WTC11 (cell line): Measurements from ENCODE around the gene TNS3.

Source experiments
- AR ChIP-seq: fragments of 250-450 bp; sonication (Bioruptor Pico); IDR thresholded peaks from 2 replicates; pipeline ENCODE4 v1.9.0; 2021; ENCODE audit warnings: mild to moderate bottlenecking
- GRHL2 ChIP-seq: fragments of 250-450 bp; sonication (Bioruptor Pico); IDR thresholded peaks from 2 replicates; pipeline ENCODE4 v1.8.0; 2022; ENCODE audit warnings: mild to moderate bottlenecking, moderate library complexity; ENCODE audit not compliant: insufficient replicate concordance, severe bottlenecking
- TF ChIP-seq, protein P1 (sequence below): fragments of 200-600 bp; IDR thresholded peaks from 2 replicates; pipeline ENCODE4 v1.8.0; 2022; ENCODE audit warnings: antibody characterized with exemption
- TF ChIP-seq, protein P2 (sequence below): sonication (generic); formaldehyde crosslinking; IDR thresholded peaks from 2 replicates; pipeline ENCODE4 v1.8.1; 2023; ENCODE audit warnings: mild to moderate bottlenecking, missing genetic modification reagents, moderate library complexity
- TF ChIP-seq, protein P3 (sequence below): sonication (generic); formaldehyde crosslinking; IDR thresholded peaks from 2 replicates; pipeline ENCODE4 v1.8.1; 2023; ENCODE audit warnings: mild to moderate bottlenecking, missing genetic modification reagents

DNA sequence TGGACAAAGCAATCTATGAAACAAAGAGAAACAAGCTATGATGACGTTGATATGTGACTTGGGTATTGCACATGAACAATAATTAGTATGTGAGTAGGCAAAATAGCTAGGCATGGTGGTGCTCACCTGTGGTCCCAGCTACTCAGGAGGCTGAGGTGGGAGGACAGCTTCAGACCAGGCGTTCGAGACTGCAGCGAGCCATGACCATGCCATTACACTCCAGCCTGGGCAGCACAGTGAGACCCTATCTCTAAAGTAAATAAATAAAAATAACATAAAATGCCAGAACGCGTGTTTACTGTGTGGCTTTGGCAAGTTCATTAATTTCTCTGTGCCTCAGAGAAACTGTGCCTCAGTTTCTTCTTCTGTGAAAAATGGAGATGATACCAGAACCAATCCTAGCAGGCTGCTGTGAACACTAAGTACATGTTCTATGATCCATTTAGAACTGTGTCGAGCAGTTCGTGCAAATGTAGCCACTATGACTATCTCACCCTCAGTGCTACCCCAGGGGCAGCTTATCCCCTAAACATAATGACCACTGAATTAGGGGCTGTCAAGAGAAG is 9.3 kb upstream of the TNS3 start:
- TF ChIP-seq GRHL2 (no peak), AR (no peak)
- TF ChIP-seq, protein P1, sequence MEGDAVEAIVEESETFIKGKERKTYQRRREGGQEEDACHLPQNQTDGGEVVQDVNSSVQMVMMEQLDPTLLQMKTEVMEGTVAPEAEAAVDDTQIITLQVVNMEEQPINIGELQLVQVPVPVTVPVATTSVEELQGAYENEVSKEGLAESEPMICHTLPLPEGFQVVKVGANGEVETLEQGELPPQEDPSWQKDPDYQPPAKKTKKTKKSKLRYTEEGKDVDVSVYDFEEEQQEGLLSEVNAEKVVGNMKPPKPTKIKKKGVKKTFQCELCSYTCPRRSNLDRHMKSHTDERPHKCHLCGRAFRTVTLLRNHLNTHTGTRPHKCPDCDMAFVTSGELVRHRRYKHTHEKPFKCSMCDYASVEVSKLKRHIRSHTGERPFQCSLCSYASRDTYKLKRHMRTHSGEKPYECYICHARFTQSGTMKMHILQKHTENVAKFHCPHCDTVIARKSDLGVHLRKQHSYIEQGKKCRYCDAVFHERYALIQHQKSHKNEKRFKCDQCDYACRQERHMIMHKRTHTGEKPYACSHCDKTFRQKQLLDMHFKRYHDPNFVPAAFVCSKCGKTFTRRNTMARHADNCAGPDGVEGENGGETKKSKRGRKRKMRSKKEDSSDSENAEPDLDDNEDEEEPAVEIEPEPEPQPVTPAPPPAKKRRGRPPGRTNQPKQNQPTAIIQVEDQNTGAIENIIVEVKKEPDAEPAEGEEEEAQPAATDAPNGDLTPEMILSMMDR: no peak
- TF ChIP-seq, protein P2, sequence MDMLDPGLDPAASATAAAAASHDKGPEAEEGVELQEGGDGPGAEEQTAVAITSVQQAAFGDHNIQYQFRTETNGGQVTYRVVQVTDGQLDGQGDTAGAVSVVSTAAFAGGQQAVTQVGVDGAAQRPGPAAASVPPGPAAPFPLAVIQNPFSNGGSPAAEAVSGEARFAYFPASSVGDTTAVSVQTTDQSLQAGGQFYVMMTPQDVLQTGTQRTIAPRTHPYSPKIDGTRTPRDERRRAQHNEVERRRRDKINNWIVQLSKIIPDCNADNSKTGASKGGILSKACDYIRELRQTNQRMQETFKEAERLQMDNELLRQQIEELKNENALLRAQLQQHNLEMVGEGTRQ (CRISPR knock-in tag): no peak
- TF ChIP-seq, protein P3, sequence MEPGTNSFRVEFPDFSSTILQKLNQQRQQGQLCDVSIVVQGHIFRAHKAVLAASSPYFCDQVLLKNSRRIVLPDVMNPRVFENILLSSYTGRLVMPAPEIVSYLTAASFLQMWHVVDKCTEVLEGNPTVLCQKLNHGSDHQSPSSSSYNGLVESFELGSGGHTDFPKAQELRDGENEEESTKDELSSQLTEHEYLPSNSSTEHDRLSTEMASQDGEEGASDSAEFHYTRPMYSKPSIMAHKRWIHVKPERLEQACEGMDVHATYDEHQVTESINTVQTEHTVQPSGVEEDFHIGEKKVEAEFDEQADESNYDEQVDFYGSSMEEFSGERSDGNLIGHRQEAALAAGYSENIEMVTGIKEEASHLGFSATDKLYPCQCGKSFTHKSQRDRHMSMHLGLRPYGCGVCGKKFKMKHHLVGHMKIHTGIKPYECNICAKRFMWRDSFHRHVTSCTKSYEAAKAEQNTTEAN (CRISPR knock-in tag): no peak
